Measurements from ENCODE around the gene ZNF160. TPM values are rescaled to one million over a fixed set of nuclear protein-coding genes. Genes with fewer than 3 reads are reported as not detected.
"Not testable (repeated sequence)": the region's sequence is repeated elsewhere in the genome, so short reads cannot be mapped to it uniquely, and the experiment has no call there.

The ZNF160 gene
- total and polyA plus RNA-seq, 2 of the 8 experiments (the other 6 are each of a cell fraction or from before 2014, with no cell fraction given) = 15.8 to 31.2 TPM

DNA sequence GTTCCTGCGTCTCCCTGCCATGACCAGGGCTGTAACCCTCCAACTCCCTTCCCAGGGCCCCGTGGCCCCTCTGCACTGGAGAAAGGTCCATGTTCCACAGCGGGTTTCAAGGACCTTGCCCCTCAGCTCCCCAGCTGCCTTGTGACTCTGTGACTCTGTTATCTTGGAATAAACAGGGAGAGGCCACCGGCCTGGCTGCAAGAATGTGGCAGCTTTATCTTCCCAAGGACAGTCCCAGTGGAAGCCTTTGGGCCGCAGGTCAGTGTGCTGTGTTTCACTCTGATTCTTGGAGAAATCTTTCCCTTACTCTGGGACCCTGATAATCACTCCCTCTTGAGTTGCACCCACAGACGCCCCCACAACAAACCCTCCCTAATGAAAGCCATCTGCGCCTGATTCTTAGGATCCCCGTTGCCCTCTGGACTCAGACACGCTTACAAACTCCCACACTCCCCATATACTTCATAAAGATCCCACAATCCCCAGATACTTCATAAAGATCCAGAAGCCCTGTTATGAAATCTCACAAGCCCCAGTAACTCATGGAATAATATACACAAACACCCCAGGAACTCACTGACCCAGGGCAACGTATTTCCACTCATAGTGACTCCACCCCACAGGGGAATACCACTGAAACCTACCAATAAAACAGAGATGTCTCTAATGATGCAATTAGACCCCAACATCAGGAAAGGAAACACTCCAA, 6.1 kb downstream of the ZNF160 start:
- H2BK5ac ChIP-seq (ENCODE audit: low read depth, low read length); H2AFZ ChIP-seq (ENCODE audit: low read length); H3K4me2 ChIP-seq (ENCODE audit: insufficient read depth in 1 of 2, low read depth in 2 of 2, low read length in 2 of 2); H4K20me1 ChIP-seq (replicated peaks in 1 of 2; ENCODE audit: control insufficient read depth in 1 of 2, insufficient read depth in 2 of 2, low read length in 2 of 2); H2BK12ac ChIP-seq (ENCODE audit: low read depth, low read length); H4K8ac ChIP-seq (ENCODE audit: extremely low read depth, insufficient read depth, low read length); H2BK20ac ChIP-seq (ENCODE audit: low read length); H3K4me1 ChIP-seq (replicated peaks in 1 of 4; ENCODE audit: control insufficient read depth in 3 of 4, insufficient read depth in 4 of 4, low read length in 3 of 4); H3K27ac ChIP-seq (ENCODE audit: low read depth, low read length); H2AK5ac ChIP-seq (ENCODE audit: low read depth, low read length); H3K4ac ChIP-seq (replicated peaks; ENCODE audit: insufficient read length, low read depth, low read length); H3K36me3 ChIP-seq (ENCODE audit: control insufficient read depth in 2 of 4, insufficient read depth in 4 of 4, low read length in 3 of 4); H3K79me1 ChIP-seq (ENCODE audit: low read depth, low read length); H3K27me3 ChIP-seq (replicated peaks in 1 of 4; ENCODE audit: control insufficient read depth in 3 of 4, extremely low read depth in 1 of 4, insufficient read depth in 3 of 4, low read length in 3 of 4); H3K23ac ChIP-seq (ENCODE audit: insufficient read length); H4K5ac ChIP-seq (ENCODE audit: insufficient read length, low read depth, low read length); POLR2A ChIA-PET (ENCODE audit: partially characterized antibody); H3K56ac ChIP-seq (replicated peaks; ENCODE audit: insufficient read length, low read depth, low read length); H3K18ac ChIP-seq (ENCODE audit: extremely low read depth, low read length); H2BK120ac ChIP-seq (replicated peaks; ENCODE audit: low read depth, low read length); DNase-seq (ENCODE audit: low read depth in 1 of 2, low spot score in 2 of 2); H3K9ac ChIP-seq (replicated peaks in 1 of 4; ENCODE audit: extremely low read depth in 1 of 4, low read depth in 3 of 4, low read length in 3 of 4); H3K14ac ChIP-seq (ENCODE audit: insufficient read length); H3K9me3 ChIP-seq (ENCODE audit: insufficient read depth in 2 of 2, low read depth in 1 of 2, low read length in 1 of 2); H2BK15ac ChIP-seq (ENCODE audit: low read length); H3K23me2 ChIP-seq (ENCODE audit: low read depth, low read length); H4K91ac ChIP-seq (replicated peaks; ENCODE audit: insufficient read length, low read length); H3K4me3 ChIP-seq (ENCODE audit: extremely low read depth in 1 of 4, insufficient read depth in 2 of 4, low read depth in 3 of 4, low read length in 4 of 4): not testable (repeated sequence)
- CTCF ChIA-PET (ENCODE audit: partially characterized antibody) = interaction anchor here (0.7 kb wide), 1 partner anchor 35 kb away, joined by 4 read pairs; no protein-coding TSS in a partner anchor
- 92% methylated on average over 4 of the region's 10 CpGs; no CpG with 5 or more reads in 1 of the 2 experiments for WGBS, 2 experiments (ENCODE audit: extremely low coverage in 1 of 2, insufficient coverage in 1 of 2, insufficient read length in 1 of 2, insufficient replicate concordance in 2 of 2, low coverage in 1 of 2, low lambda C conversion rate in 2 of 2, missing lambda C conversion rate in 1 of 2)
- peaks cover 3 to 49% of the 10 kb centered on the region in 2 experiments; a peak in 3 of 4 replicates for H3K79me2 ChIP-seq (ENCODE audit: control insufficient read depth in 1 of 2, insufficient read depth in 2 of 2, low read length in 2 of 2)
- FAIRE-seq = peak; percentile 19

- H2BK15ac ChIP-seq (ENCODE audit: low read length); H2BK20ac ChIP-seq (ENCODE audit: low read length); H3K4me1 ChIP-seq (replicated peaks in 1 of 4; ENCODE audit: control insufficient read depth in 3 of 4, insufficient read depth in 4 of 4, low read length in 3 of 4); H4K5ac ChIP-seq (ENCODE audit: insufficient read length, low read depth, low read length); H2AFZ ChIP-seq (ENCODE audit: low read length); H3K9me3 ChIP-seq (ENCODE audit: insufficient read depth in 2 of 2, low read depth in 1 of 2, low read length in 1 of 2); H4K91ac ChIP-seq (replicated peaks; ENCODE audit: insufficient read length, low read length); H3K23me2 ChIP-seq (ENCODE audit: low read depth, low read length); H4K8ac ChIP-seq (ENCODE audit: extremely low read depth, insufficient read depth, low read length); H3K18ac ChIP-seq (ENCODE audit: extremely low read depth, low read length); H3K4me3 ChIP-seq (ENCODE audit: extremely low read depth in 1 of 4, insufficient read depth in 2 of 4, low read depth in 3 of 4, low read length in 4 of 4); H2AK5ac ChIP-seq (ENCODE audit: low read depth, low read length); H3K56ac ChIP-seq (replicated peaks; ENCODE audit: insufficient read length, low read depth, low read length); DNase-seq (ENCODE audit: low read depth in 1 of 2, low spot score in 2 of 2); H3K9ac ChIP-seq (replicated peaks in 1 of 4; ENCODE audit: extremely low read depth in 1 of 4, low read depth in 3 of 4, low read length in 3 of 4); H3K14ac ChIP-seq (ENCODE audit: insufficient read length); H3K23ac ChIP-seq (ENCODE audit: insufficient read length); H3K79me1 ChIP-seq (ENCODE audit: low read depth, low read length); H2BK5ac ChIP-seq (ENCODE audit: low read depth, low read length); H2BK120ac ChIP-seq (replicated peaks; ENCODE audit: low read depth, low read length); H4K20me1 ChIP-seq (replicated peaks in 1 of 2; ENCODE audit: control insufficient read depth in 1 of 2, insufficient read depth in 2 of 2, low read length in 2 of 2); POLR2A ChIA-PET (ENCODE audit: partially characterized antibody); H3K27ac ChIP-seq (ENCODE audit: low read depth, low read length); H3K4ac ChIP-seq (replicated peaks; ENCODE audit: insufficient read length, low read depth, low read length); H2BK12ac ChIP-seq (ENCODE audit: low read depth, low read length); H3K4me2 ChIP-seq (ENCODE audit: insufficient read depth in 1 of 2, low read depth in 2 of 2, low read length in 2 of 2); H3K27me3 ChIP-seq (replicated peaks in 1 of 4; ENCODE audit: control insufficient read depth in 3 of 4, extremely low read depth in 1 of 4, insufficient read depth in 3 of 4, low read length in 3 of 4); H3K36me3 ChIP-seq (ENCODE audit: control insufficient read depth in 2 of 4, insufficient read depth in 4 of 4, low read length in 3 of 4); CTCF ChIA-PET (ENCODE audit: partially characterized antibody): not testable (repeated sequence)
- WGBS, 2 experiments (ENCODE audit: extremely low coverage in 1 of 2, insufficient coverage in 1 of 2, insufficient read length in 1 of 2, insufficient replicate concordance in 2 of 2, low coverage in 1 of 2, low lambda C conversion rate in 2 of 2, missing lambda C conversion rate in 1 of 2) = 71% methylated on average over 4 of the region's 6 CpGs; no CpG with 5 or more reads in 1 of the 2 experiments
- peak; percentile 39 for FAIRE-seq
- H3K79me2 ChIP-seq (ENCODE audit: control insufficient read depth in 1 of 2, insufficient read depth in 2 of 2, low read length in 2 of 2) = peaks cover 2 to 43% of the 10 kb centered on the region in 2 experiments; a peak in 2 of 4 replicates
These were observed 6.6 kb downstream of the ZNF160 start for GRCh38 chr19:53096579-53096978.

Measured in H1 (cell line).